Central memory CD8-positive, alpha-beta T cell (primary cell): ENCODE results near the gene CTNNA2.

Experiments used
- ATAC-seq: fragments of 150-1000 bp; cut with Tn5 transposase; replicated peaks from 2 replicates; pipeline ENCODE4 v1.10.0; 2022; ENCODE audit warnings: mild to moderate bottlenecking, moderate FRiP score, moderate number of reproducible peaks; ENCODE audit not compliant: poor library complexity, severe bottlenecking; ENCODE audit errors: extremely low read depth
- DNase-seq, 2 donors: peaks; one replicate each; pipeline ENCODE4 v3.0.0; 2021; ENCODE audit warnings: low spot score in 2 of 2
- H3K27ac Mint-ChIP-seq: one replicate; pipeline ENCODE4 v1.8.0; 2022; ENCODE audit warnings: low read depth, mild to moderate bottlenecking, moderate library complexity, mixed read lengths
- H3K27me3 Mint-ChIP-seq: one replicate; pipeline ENCODE4 v1.8.0; 2022; ENCODE audit warnings: mixed read lengths
- H3K36me3 Mint-ChIP-seq: one replicate; pipeline ENCODE4 v1.8.0; 2022; ENCODE audit warnings: mild to moderate bottlenecking, moderate library complexity, mixed read lengths; ENCODE audit not compliant: insufficient read depth
- H3K4me1 Mint-ChIP-seq: one replicate; pipeline ENCODE4 v1.8.0; 2022; ENCODE audit warnings: mixed read lengths
- H3K4me3 Mint-ChIP-seq: one replicate; pipeline ENCODE4 v1.8.0; 2022; ENCODE audit warnings: mild to moderate bottlenecking, moderate library complexity, mixed read lengths
- H3K9me3 Mint-ChIP-seq: one replicate; pipeline ENCODE4 v1.8.0; 2022; ENCODE audit warnings: mixed read lengths

The CTNNA2 gene

DNA sequence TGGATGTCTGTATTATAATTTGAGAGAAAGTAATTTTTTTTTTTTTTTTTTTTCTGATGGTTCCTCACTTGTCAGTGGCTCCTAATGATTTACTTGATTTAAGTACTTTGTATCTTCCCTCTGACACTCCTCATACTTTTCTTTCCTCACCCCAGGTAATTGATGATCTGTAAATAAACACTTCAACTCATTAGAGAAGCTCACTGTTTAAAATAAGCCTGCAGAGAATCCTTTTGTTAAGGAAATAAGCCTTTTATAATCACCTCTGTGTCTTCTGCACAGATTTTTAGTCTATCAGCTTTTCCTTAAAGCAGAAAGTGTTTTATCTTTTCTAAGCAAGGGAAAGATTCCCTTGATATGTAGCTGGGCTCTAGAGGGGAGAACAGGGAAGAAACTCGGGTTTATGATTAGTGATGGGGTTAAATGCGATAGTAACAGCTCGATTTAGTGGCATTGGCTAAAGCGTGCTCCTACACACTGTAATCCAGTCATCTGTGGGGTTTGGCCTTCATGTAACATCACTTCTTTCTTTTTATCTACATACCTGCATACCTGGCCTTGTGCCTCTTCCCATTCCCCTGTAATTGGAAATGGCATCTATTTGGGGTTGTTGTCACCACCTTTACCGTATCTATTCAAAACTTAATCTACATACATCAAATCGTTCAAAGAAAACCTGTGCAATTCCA, 851.8 kb downstream of the CTNNA2 start:
- Mint-ChIP-seq H3K27ac (no peak overlapping the region), H3K4me1 (no peaks in the 10 kb centered on the region), H3K4me3 (no peak overlapping the region), H3K36me3 (no peaks in the 10 kb centered on the region), H3K27me3 (no peaks in the 10 kb centered on the region), H3K9me3 (peaks cover 6% of the 10 kb centered on the region)
- ATAC-seq (no peak), DNase-seq (no peak)

DNA sequence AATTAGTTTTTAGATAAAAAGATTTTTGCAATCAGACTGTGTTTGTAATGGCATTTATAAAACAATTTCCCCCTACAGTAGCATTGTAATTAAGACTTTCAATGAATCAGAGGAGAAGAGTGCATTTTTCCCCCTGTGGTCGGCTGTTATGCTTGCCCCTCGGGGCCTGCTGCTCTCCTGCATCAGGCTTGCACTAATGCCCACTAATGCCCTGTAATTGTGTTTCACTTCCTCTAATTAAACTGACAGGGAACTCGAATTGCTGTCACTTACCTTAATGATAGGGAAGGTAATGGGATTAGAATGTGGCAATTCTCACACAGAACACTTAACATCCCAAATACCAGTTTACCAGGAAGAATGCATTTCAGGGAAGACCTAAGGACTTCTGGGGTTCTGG, 852.9 kb downstream of the CTNNA2 start:
- Mint-ChIP-seq H3K4me1 (no peaks in the 10 kb centered on the region), H3K4me3 (no peak overlapping the region), H3K27ac (no peak overlapping the region), H3K36me3 (no peaks in the 10 kb centered on the region), H3K27me3 (no peaks in the 10 kb centered on the region), H3K9me3 (peaks cover 12% of the 10 kb centered on the region)
- ATAC-seq (no peak), DNase-seq (no peak)

DNA sequence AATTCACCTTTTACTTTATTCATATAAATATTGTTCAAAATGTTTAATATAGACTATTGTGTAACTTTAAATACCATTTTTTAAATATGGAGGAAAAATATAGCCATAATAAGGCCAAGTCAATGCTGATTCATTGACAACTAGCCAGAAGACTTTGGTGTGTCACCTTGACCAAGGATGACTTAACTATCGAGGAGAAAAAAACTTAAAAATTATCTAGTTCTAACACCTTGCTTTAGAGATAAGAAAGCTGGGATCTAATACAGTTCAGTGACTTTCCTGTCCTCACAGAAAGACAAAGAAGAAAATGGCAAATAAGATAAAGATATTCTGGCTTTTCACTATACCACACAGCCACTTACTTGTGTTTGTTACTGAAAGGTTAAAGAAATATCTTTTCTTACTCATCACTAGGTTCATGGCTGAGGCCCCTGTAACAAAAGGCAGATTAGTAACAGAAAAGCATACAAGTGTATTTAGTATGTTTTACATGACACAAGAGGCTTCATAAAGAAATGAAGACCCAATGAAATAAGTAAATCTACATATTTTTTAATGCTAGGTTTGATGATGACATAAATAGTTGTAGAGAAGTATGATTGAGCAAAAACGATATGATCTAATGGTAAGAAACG, 857.6 kb downstream of the CTNNA2 start:
- no peaks in the 10 kb centered on the region for H3K36me3 Mint-ChIP-seq
- H3K4me1 Mint-ChIP-seq: no peaks in the 10 kb centered on the region
- H3K4me3 Mint-ChIP-seq: no peak overlapping the region
- H3K27ac Mint-ChIP-seq: no peak overlapping the region
- no peaks in the 10 kb centered on the region for H3K27me3 Mint-ChIP-seq
- DNase-seq: no peak
- H3K9me3 Mint-ChIP-seq: peaks cover 25% of the 10 kb centered on the region
- ATAC-seq: no peak

DNA sequence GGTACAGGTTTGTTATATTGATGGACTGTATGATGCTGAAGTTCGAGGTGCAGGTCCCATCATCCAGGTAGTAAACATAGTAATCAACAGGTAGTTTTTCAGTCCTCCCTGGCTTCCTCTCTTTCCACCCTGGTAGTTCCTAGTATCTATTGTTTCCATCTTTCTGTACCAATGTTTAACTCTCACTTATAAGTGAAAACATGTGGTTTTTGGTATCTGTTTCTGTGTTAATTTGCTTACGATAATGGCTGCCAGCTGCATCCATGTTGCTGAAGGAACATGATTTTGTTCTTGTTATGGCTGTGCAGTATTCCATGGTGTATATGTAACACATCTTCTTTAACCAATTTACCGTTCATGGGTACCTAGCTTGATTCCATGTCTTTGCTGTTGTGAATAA, 861.3 kb downstream of the CTNNA2 start:
- Mint-ChIP-seq H3K4me3 (no peak overlapping the region), H3K36me3 (no peaks in the 10 kb centered on the region), H3K9me3 (peaks cover 35% of the 10 kb centered on the region), H3K27ac (no peak overlapping the region), H3K27me3 (no peaks in the 10 kb centered on the region), H3K4me1 (no peaks in the 10 kb centered on the region)
- DNase-seq (no peak), ATAC-seq (no peak)

DNA sequence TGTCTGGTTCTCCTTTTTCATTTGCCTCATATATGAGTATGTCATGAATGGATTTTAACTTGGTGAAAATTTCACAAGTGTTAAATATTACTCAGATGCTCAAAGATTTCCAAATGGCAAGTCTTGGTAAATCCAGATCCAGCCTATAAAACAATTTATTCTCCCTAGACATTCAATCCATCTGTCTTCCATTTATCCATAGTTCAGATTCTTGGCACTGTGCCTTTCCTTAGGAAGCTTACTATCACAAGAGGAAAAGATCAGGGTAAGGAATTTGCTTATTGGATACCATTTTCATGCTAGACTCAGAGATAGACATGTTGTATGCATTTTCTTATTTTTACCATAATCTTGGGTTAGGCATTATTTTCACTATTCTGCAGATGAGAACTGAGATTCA, 864.2 kb downstream of the CTNNA2 start:
- no peak overlapping the region for H3K27ac Mint-ChIP-seq
- H3K4me3 Mint-ChIP-seq: no peak overlapping the region
- H3K4me1 Mint-ChIP-seq: no peaks in the 10 kb centered on the region
- DNase-seq (no peak), ATAC-seq (no peak)
- H3K9me3 Mint-ChIP-seq: peaks cover 24% of the 10 kb centered on the region
- H3K36me3 Mint-ChIP-seq: no peaks in the 10 kb centered on the region
- no peaks in the 10 kb centered on the region for H3K27me3 Mint-ChIP-seq

DNA sequence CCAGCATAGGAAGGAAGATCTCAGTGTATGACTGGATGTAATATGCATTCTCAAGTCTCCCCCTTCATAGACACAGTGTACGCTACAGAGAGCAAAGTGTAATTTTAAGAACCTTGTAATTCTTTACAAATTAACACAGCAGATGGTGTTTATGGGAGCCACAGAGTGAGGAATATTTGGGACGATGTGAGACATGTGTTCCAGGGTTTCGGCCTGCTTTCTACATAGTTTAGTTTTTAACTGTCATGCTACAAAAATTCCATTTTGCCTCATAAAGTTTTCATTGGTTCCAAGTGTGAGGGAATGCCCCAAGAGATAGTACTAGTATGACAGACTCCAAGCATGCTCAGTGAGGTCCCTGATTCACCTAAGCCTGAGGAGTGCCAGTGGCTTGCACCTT, 867.9 kb downstream of the CTNNA2 start:
- H3K4me1 Mint-ChIP-seq: no peaks in the 10 kb centered on the region
- peaks cover 29% of the 10 kb centered on the region for H3K9me3 Mint-ChIP-seq
- H3K27ac Mint-ChIP-seq: no peak overlapping the region
- no peak for ATAC-seq
- H3K36me3 Mint-ChIP-seq: peaks cover 2% of the 10 kb centered on the region
- H3K4me3 Mint-ChIP-seq: no peak overlapping the region
- no peaks in the 10 kb centered on the region for H3K27me3 Mint-ChIP-seq
- no peak for DNase-seq

DNA sequence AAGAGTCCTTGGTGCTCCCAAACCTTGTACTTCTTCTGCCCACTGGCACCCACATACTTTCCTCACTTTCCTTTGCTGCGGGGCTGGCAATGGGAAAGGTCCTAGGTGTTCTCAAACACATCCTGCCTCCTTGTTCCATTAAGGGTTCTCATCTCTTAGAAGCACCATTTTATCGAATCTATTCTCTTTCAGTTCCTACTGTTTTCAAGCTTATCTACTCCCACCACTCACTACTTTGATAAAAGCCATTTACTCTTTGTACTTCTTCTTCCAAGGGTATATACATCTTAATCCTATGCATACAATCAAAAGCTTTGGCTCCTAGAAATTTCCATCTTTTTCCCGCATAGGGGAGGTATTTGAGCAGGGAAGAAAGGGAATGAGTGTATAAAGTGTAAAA, 868.8 kb downstream of the CTNNA2 start:
- no peak overlapping the region for H3K27ac Mint-ChIP-seq
- H3K4me3 Mint-ChIP-seq: no peak overlapping the region
- ATAC-seq (no peak), DNase-seq (no peak)
- peaks cover 29% of the 10 kb centered on the region for H3K9me3 Mint-ChIP-seq
- peaks cover 2% of the 10 kb centered on the region for H3K36me3 Mint-ChIP-seq
- H3K27me3 Mint-ChIP-seq: no peaks in the 10 kb centered on the region
- H3K4me1 Mint-ChIP-seq: no peaks in the 10 kb centered on the region

DNA sequence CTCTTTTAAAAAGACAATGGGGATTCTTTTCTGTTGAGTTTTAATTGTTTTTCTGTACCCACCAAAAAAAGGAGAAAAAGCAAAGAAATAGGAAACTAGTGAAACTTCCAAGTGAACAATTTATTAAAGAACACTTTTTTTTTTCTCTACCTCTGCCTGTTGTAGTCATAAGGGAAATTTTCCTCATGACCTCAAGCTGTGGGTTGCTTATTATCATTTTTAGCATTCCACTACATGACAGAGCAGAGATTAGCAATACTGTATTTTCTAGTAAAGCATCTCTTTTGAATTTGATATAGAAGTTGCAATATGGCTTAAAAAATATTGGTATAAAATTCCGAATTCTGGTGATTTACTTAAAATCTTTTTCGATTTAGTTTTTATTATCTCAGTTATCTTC, 879.6 kb downstream of the CTNNA2 start:
- Mint-ChIP-seq H3K4me1 (no peaks in the 10 kb centered on the region), H3K4me3 (no peak overlapping the region), H3K9me3 (peaks cover 19% of the 10 kb centered on the region), H3K27me3 (no peaks in the 10 kb centered on the region), H3K36me3 (no peaks in the 10 kb centered on the region), H3K27ac (no peak overlapping the region)
- ATAC-seq (no peak), DNase-seq (no peak)

DNA sequence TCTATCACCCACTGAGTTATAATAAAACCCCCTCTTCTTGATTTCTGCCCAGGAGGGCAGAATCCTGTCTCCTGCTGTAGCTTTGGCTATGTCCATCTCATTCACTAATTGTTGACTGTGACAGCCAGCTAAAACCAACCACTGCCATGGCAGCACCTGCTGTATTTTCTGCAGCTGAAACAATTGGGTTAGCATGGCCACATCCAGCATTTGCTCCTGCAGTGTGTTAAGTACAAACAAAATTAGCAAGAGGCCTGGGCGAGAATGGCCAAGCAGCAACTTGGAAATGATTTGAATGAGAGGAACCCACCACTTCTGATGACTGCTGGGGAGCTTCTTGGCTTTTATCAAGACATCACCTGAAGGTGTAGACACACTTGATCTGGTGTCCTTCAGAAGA, 881.1 kb downstream of the CTNNA2 start:
- H3K9me3 Mint-ChIP-seq: peaks cover 23% of the 10 kb centered on the region
- H3K4me3 Mint-ChIP-seq: no peak overlapping the region
- no peaks in the 10 kb centered on the region for H3K36me3 Mint-ChIP-seq
- H3K27ac Mint-ChIP-seq: no peak overlapping the region
- H3K27me3 Mint-ChIP-seq: no peaks in the 10 kb centered on the region
- H3K4me1 Mint-ChIP-seq: no peaks in the 10 kb centered on the region
- no peak for ATAC-seq
- no peak for DNase-seq

DNA sequence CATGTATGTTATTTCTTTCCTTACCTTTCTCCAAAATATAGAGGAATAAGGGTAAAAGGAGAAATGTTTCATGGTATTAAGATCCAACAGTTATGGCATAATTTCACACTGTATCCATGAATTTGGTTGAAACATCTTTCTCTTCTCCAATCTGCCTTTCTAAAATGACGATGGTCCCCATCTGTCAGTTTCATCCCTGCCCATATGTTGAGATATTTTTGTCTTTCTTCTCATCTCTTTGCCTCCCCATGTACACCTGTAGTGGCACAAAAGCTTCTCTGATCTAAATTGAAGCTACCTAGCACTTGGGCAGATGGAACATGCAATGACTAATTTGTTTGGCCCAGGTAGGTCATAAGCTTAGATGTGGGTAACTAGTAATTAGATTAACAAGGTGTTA, 882.4 kb downstream of the CTNNA2 start:
- no peak overlapping the region for H3K27ac Mint-ChIP-seq
- ATAC-seq (no peak), DNase-seq (no peak)
- no peaks in the 10 kb centered on the region for H3K4me1 Mint-ChIP-seq
- no peaks in the 10 kb centered on the region for H3K27me3 Mint-ChIP-seq
- H3K36me3 Mint-ChIP-seq: no peaks in the 10 kb centered on the region
- no peak overlapping the region for H3K4me3 Mint-ChIP-seq
- H3K9me3 Mint-ChIP-seq: peaks cover 18% of the 10 kb centered on the region

DNA sequence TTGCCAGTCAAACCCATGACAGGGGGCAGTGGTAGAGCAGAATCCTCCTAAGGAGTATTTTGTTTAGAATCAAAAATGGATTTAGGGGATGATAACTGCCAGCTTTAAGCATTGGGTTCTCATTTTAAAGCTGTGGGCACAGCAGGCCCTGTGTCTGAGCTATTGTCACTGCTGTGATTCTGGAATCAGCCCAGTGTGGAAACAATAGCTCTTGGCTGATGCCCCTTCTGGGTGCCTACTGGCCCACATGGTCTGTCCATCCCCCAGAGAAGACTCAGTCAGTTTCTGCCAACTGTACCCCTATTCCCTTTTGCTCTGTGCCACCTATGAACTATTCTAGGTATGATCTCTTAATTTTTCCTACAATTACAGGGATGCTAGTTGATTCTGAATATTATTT, 883.4 kb downstream of the CTNNA2 start:
- DNase-seq (no peak), ATAC-seq (no peak)
- H3K27me3 Mint-ChIP-seq: no peaks in the 10 kb centered on the region
- H3K36me3 Mint-ChIP-seq: no peaks in the 10 kb centered on the region
- H3K4me1 Mint-ChIP-seq: no peaks in the 10 kb centered on the region
- no peak overlapping the region for H3K4me3 Mint-ChIP-seq
- H3K9me3 Mint-ChIP-seq: peaks cover 23% of the 10 kb centered on the region
- no peak overlapping the region for H3K27ac Mint-ChIP-seq

DNA sequence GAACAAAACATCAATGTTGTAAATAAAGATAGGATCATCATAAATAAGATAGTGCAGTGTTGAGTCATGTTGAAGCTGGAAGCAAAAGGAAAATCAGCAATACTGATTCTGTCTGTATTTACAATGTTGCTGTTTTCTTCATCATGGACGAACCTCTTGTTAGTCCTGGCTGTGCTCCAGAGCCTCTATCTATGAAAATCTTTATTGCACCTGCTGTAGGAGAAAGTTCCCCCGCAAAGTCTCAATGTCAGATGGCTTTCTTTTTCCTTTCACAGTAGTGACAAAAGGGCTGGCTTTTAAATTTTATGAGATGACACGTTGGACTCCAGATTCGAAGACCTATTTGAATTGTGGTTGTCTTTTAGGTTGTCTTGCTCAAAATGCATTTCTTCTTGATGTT, 890.2 kb downstream of the CTNNA2 start:
- Mint-ChIP-seq H3K36me3 (no peaks in the 10 kb centered on the region), H3K9me3 (peaks cover 22% of the 10 kb centered on the region), H3K27me3 (no peaks in the 10 kb centered on the region), H3K4me3 (no peak overlapping the region), H3K4me1 (no peaks in the 10 kb centered on the region), H3K27ac (no peak overlapping the region)
- DNase-seq: no peak
- no peak for ATAC-seq

DNA sequence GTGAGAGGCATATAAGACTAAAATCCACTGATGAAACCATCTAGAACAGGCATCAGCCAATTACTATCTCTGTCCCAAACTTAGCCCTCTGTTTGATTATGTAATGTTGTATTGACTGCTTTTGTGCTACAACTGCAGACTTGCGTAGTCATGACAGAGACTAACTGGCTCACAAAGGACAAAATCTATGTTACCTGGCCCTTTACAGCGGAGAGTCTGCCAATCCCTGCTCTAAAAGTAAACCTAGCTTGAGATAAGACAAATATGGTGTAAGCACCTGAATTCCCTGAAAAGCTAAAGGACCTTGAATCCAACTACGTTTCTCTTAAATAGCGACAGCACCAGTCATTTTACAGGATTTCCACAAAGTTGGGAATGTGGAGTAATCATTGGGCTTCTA, 894.5 kb downstream of the CTNNA2 start:
- H3K4me3 Mint-ChIP-seq: no peak overlapping the region
- no peaks in the 10 kb centered on the region for H3K4me1 Mint-ChIP-seq
- ATAC-seq (no peak), DNase-seq (no peak)
- H3K27me3 Mint-ChIP-seq: no peaks in the 10 kb centered on the region
- H3K27ac Mint-ChIP-seq: no peak overlapping the region
- no peaks in the 10 kb centered on the region for H3K36me3 Mint-ChIP-seq
- peaks cover 16% of the 10 kb centered on the region for H3K9me3 Mint-ChIP-seq
